ENCODE results near the gene MRPS34. TPM values are rescaled to one million over a fixed set of nuclear protein-coding genes. Genes with fewer than 3 reads are reported as not detected.

MRPS34 gene
- total and polyA plus RNA-seq, 10 of the 15 experiments (the other 5 are each of a cell fraction or from before 2014, with no cell fraction given), result 3.6 to 285 (median 147) TPM

DNA sequence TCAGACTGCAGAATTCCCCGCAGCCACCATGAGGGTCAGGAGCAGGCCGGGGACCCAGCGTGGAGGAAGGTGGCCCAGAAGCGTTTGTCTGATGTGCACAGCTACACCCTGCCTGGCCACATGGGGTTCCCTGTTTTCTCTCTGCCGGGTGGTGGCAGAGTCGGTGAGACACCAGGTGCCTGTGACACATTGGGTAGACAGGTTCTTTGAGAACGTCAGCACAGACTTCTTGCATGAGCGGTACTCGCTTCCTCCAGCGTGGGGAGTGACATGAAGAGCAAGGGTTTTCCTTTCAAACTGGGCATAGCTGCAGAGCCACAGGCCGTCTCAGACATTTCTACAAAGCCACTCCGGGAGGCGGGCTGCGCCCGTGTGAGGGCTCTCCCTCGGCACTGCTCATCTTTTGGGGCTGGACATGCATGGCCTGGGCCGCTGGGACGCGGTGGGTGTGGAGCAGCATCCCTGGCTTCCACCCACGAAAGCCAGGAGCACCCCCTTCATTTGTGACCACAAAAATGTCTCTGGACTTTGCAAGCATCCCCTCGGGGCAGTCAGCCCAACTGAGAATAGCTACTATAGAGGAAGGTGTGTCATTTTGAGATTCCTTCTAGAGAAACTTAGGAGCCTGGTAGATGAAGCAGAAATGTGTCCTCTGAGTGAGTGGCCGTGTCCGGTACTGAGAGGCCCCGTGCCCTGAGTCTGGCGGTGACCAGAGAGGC, 27.6 kb downstream of the MRPS34 start (continued):
- no peak for TF ChIP-seq MEF2B (IDR thresholded peaks at IDR 0.05; ENCODE audit: partially characterized antibody, poor library complexity, severe bottlenecking)
- TF ChIP-seq SMAD1 (IDR thresholded peaks at IDR 0.05; ENCODE audit: low read depth, partially characterized antibody), result no peak
- TF ChIP-seq SUZ12 (IDR thresholded peaks at IDR 0.05; ENCODE audit: unreplicated experiment), result no peak
- TF ChIP-seq ZBTB4 (CRISPR knock-in tag; IDR thresholded peaks at IDR 0.05), result no peak
- TF ChIP-seq RAD51 (IDR thresholded peaks at IDR 0.05), result no peak
- TF ChIP-seq STAT1 (conservative IDR thresholded peaks at IDR 0.05), result no peak
- no peak for TF ChIP-seq KAT2A (conservative IDR thresholded peaks at IDR 0.05; ENCODE audit: control insufficient read depth, low read depth, low read length)
- TF ChIP-seq RAD21 (IDR thresholded peaks at IDR 0.05; ENCODE audit: insufficient read depth, low read depth, low read length), result no peak

DNA sequence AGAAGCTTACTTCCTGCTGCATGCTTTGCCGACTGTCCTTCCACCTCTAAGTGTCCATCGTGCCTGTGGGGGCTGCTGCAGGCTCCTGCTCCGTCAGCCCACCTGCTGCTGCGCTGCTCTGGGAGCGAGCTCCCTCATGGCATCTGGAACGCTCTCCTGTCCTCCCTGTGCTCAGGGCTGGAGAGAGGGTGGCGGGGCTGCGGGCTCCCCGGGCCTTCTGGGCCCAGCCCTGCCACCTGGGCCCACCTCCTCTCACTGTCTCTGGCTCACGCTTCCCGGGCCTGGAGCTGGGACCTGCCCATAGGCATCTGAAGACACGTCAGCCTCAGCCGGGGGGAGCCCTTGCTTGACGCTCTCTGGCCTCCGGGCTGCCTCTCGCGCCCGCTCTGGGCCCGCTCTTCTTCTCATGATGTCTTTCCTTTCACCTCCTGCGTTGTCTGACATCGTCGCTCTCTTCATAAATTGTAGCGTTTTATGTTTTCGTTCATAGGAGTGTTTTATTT, 28.5 kb downstream of the MRPS34 start:
- Histone ChIP-seq H3K27me3 (replicated peaks in 1 of 2; ENCODE audit: control insufficient read depth in 2 of 2, insufficient read depth in 2 of 2, low read length in 1 of 2) (no peaks in the 10 kb centered on the region), H4K20me1 (ENCODE audit: control insufficient read depth, insufficient read depth) (no peaks in the 10 kb centered on the region), H3K4me3 (no peak overlapping the region), H3K27ac (ENCODE audit: control insufficient read depth, insufficient read depth) (no peak overlapping the region), H3K9ac (ENCODE audit: control insufficient read depth, insufficient read depth, low read length) (no peak overlapping the region), H2AFZ (ENCODE audit: control insufficient read depth, low read depth, low read length) (no peak overlapping the region), H3K4me2 (ENCODE audit: control insufficient read depth, insufficient read depth) (no peak overlapping the region), H3K9me3 (replicated peaks; ENCODE audit: control insufficient read depth, insufficient read depth, low read length) (no peaks in the 10 kb centered on the region), H3K79me2 (ENCODE audit: control insufficient read depth, insufficient read depth, low read length) (no peaks in the 10 kb centered on the region), H3K36me3 (ENCODE audit: control insufficient read depth in 2 of 2, insufficient read depth in 2 of 2, low read length in 1 of 2) (peaks cover 5 to 13% of the 10 kb centered on the region in 2 experiments), H3K4me1 (ENCODE audit: control insufficient read depth, insufficient read depth, low read length) (no peaks in the 10 kb centered on the region)
- WGBS (ENCODE audit: insufficient coverage, insufficient replicate concordance, low lambda C conversion rate, missing lambda C conversion rate), result 96% methylated on average over 24 of the region's 24 CpGs
- POLR2A ChIA-PET, result no interaction called here
- DNase-seq (ENCODE audit: low read depth, low spot score) (no peak), FAIRE-seq (no peak), ATAC-seq (no peak)
- in situ Hi-C loops (cut with MboI), result no loop called here
- TF ChIP-seq MXI1 (IDR thresholded peaks at IDR 0.05; ENCODE audit: low read depth, low read length) (no peak), ZNF24 (IDR thresholded peaks at IDR 0.05) (no peak)
- no TSS peak for BruUV-seq (replicated peaks)
- SMC1A ChIA-PET (ENCODE audit: uncharacterized antibody, unreplicated experiment), result no interaction called here
- CTCF ChIA-PET, result no interaction called here
- RAD21 ChIA-PET (ENCODE audit: unreplicated experiment), result no interaction called here
- intact Hi-C loops (cut with micrococcal nuclease; ENCODE audit: unreplicated experiment), result no loop called here

Measured in GM12878 (cell line).